ENCODE data around the gene LMF1. TPM values are rescaled to one million over a fixed set of nuclear protein-coding genes. Genes with fewer than 3 reads are reported as not detected.

The LMF1 gene
- total RNA-seq, 4 donors from 2014 or later: 14.9 to 33.7 (median 27.1) TPM

GRCh38 chr16:1009358-1010150 is 38.8 kb upstream of the LMF1 start:
- ATAC-seq (ENCODE audit: low FRiP score) (no peak), DNase-seq (ENCODE audit: low spot score) (no peak)
- no peak for TF ChIP-seq CTCF (IDR thresholded peaks at IDR 0.05)

GRCh38 chr16:1008085-1008484 is 37.3 kb upstream of the LMF1 start:
- DNase-seq (ENCODE audit: low spot score) (no peak), ATAC-seq (ENCODE audit: low FRiP score) (no peak)
- no peak for TF ChIP-seq CTCF (IDR thresholded peaks at IDR 0.05)

GRCh38 chr16:1007284-1007850 is 36.6 kb upstream of the LMF1 start:
- ATAC-seq (ENCODE audit: low FRiP score) (no peak), DNase-seq (ENCODE audit: low spot score) (no peak)
- TF ChIP-seq CTCF (IDR thresholded peaks at IDR 0.05): no peak

- ATAC-seq (ENCODE audit: low FRiP score) (no peak), DNase-seq (ENCODE audit: low spot score) (no peak)
- no peak for TF ChIP-seq CTCF (IDR thresholded peaks at IDR 0.05)
Observed at GRCh38 chr16:1006781-1007180, 36.0 kb upstream of the LMF1 start.

GRCh38 chr16:1005286-1005685 is 34.5 kb upstream of the LMF1 start:
- ATAC-seq (ENCODE audit: low FRiP score) (no peak), DNase-seq (ENCODE audit: low spot score) (no peak)
- TF ChIP-seq CTCF (IDR thresholded peaks at IDR 0.05): no peak

GRCh38 chr16:1003391-1004347 is 32.9 kb upstream of the LMF1 start:
- no peak for DNase-seq (ENCODE audit: low spot score)
- TF ChIP-seq CTCF (IDR thresholded peaks at IDR 0.05): no peak
- ATAC-seq (ENCODE audit: low FRiP score): no peak
